HG03175 (cell line): ENCODE data around the gene WNT9A.
"Not testable (repeated sequence)": the region's sequence is repeated elsewhere in the genome, so short reads cannot be mapped to it uniquely, and the experiment has no call there.

Experiments
- ATAC-seq: cut with Tn5 transposase; IDR thresholded peaks from one replicate; pipeline ENCODE4 v1.9.1; 2021; ENCODE audit warnings: mild to moderate bottlenecking, moderate library complexity; ENCODE audit not compliant: unreplicated experiment

The WNT9A gene

GRCh38 chr1:227947676-227948492 lies at the start of gene WNT9A:
WNT9A (minus strand) TSS chr1:227947932; CDS start chr1:227947887, 45 bp downstream.
- ATAC-seq: no peak

- ATAC-seq: no peak
These were observed 48.6 kb upstream of the WNT9A start for GRCh38 chr1:227996187-227996950.

GRCh38 chr1:227994632-227995300 lies 47.0 kb upstream of the WNT9A start:
- ATAC-seq: no peak

- no peak for ATAC-seq
These were observed 39.4 kb upstream of the WNT9A start for GRCh38 chr1:227987181-227987580.

GRCh38 chr1:227975583-227976283 lies 28.0 kb upstream of the WNT9A start:
- ATAC-seq: not testable (repeated sequence)

GRCh38 chr1:227973724-227974288 lies 26.1 kb upstream of the WNT9A start:
- not testable (repeated sequence) for ATAC-seq

GRCh38 chr1:227972843-227973374 lies 25.2 kb upstream of the WNT9A start:
- ATAC-seq: not testable (repeated sequence)

GRCh38 chr1:227972283-227972679 lies 24.5 kb upstream of the WNT9A start:
- not testable (repeated sequence) for ATAC-seq

- not testable (repeated sequence) for ATAC-seq
These were observed 24.0 kb upstream of the WNT9A start for GRCh38 chr1:227971643-227972282.

GRCh38 chr1:227971216-227971615 lies 23.5 kb upstream of the WNT9A start:
- not testable (repeated sequence) for ATAC-seq

GRCh38 chr1:227970076-227970995 lies 22.6 kb upstream of the WNT9A start:
- ATAC-seq: not testable (repeated sequence)

- ATAC-seq: not testable (repeated sequence)
These were observed 20.1 kb upstream of the WNT9A start for GRCh38 chr1:227967815-227968214.

- ATAC-seq: not testable (repeated sequence)
These were observed 19.0 kb upstream of the WNT9A start for GRCh38 chr1:227966733-227967132.

GRCh38 chr1:227961651-227962466 lies 14.1 kb upstream of the WNT9A start:
- ATAC-seq: no peak

GRCh38 chr1:227959325-227959860 lies 11.7 kb upstream of the WNT9A start:
- no peak for ATAC-seq

- ATAC-seq: no peak
These were observed 11.0 kb upstream of the WNT9A start for GRCh38 chr1:227958617-227959324.

- no peak for ATAC-seq
These were observed 8.1 kb upstream of the WNT9A start for GRCh38 chr1:227955808-227956207.
